ENCODE measurements around the gene ASB3. TPM values are rescaled to one million over a fixed set of nuclear protein-coding genes. Genes with fewer than 3 reads are reported as not detected.

The ASB3 gene
- total RNA-seq, 1 experiment from 2014 or later = 23.1 TPM

DNA sequence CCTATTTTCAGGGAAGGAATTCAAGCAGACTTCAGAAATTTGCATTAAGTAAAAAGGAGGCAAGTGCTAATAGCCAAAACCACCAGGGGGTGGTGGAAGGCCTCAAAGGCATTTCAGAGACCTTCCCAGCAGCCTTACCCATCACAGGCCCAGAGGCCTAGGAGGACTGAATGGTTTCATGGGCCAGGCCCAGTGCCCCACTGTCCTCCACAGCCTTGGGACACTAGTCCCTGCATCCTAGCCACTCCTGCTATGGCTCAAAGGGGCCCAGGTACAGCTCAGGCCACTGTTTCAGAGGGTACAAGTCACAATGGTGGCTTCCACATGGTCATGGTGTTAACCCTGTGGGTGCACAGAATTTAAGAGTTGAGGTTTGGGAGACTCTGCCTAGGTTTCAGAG, 77.8 kb downstream of the ASB3 start:
- H3K27me3 ChIP-seq (ENCODE audit: insufficient read depth, low read length) = no peaks in the 10 kb centered on the region
- H3T11ph ChIP-seq (ENCODE audit: low read length) = no peak overlapping the region
- no peak overlapping the region for H3K14ac ChIP-seq (ENCODE audit: insufficient read depth, low read length)
- H2BK20ac ChIP-seq (ENCODE audit: low read depth, low read length, poor library complexity, severe bottlenecking) = no peak overlapping the region
- Mint-ChIP-seq H3K36me3 (ENCODE audit: insufficient read depth in 1 of 3, low read depth in 3 of 3) (peaks cover 56 to 68% (median 63%) of the 10 kb centered on the region in 3 experiments), H3K4me3 (no peak overlapping the region), H3K4me1 (no peaks in the 10 kb centered on the region), H3K27me3 (ENCODE audit: low read depth) (no peaks in the 10 kb centered on the region), H3K9me3 (peaks cover 28 to 32% of the 10 kb centered on the region in 2 experiments), H3K27ac (no peak overlapping the region)
- H4K5ac ChIP-seq (ENCODE audit: insufficient read length, low read depth, low read length) = no peak overlapping the region
- H2BK120ac ChIP-seq (ENCODE audit: low read depth, low read length, poor library complexity, severe bottlenecking) = no peak overlapping the region
- H2BK15ac ChIP-seq (ENCODE audit: low read depth, low read length) = no peak overlapping the region
- H3K4ac ChIP-seq (ENCODE audit: low read depth, low read length) = no peak overlapping the region
- no peak overlapping the region for H3K9ac ChIP-seq (ENCODE audit: extremely low read depth, insufficient read length, low read length)
- no peak overlapping the region for H3K4me2 ChIP-seq (ENCODE audit: insufficient read depth, insufficient read length, low read length)
- H2BK5ac ChIP-seq (ENCODE audit: insufficient read length, low read length) = no peak overlapping the region
- no peak overlapping the region for H4K8ac ChIP-seq (replicated peaks; ENCODE audit: insufficient read length, low read depth, low read length)
- no peaks in the 10 kb centered on the region for H3K79me1 ChIP-seq (ENCODE audit: insufficient read depth, low read depth, low read length, poor library complexity, severe bottlenecking)
- H3K23me2 ChIP-seq (ENCODE audit: insufficient read length, low read depth, low read length, poor library complexity, severe bottlenecking) = no peaks in the 10 kb centered on the region
- DNase-seq = no peak
- no peak overlapping the region for H3K56ac ChIP-seq (ENCODE audit: insufficient read length, low read depth, low read length)
- H3K79me2 ChIP-seq (ENCODE audit: insufficient read depth, low read length) = no peaks in the 10 kb centered on the region
- no peak overlapping the region for H4K91ac ChIP-seq (ENCODE audit: insufficient read length, low read depth, low read length)
- no peak overlapping the region for H2AK5ac ChIP-seq (ENCODE audit: insufficient read length, low read length)
- no peak overlapping the region for H2AFZ ChIP-seq (ENCODE audit: low read length)
- H3K4me1 ChIP-seq (ENCODE audit: insufficient read depth, low read length) = no peaks in the 10 kb centered on the region
- no peak overlapping the region for H3K27ac ChIP-seq (ENCODE audit: insufficient read length, low read depth, low read length)
- no peaks in the 10 kb centered on the region for H4K20me1 ChIP-seq (ENCODE audit: control insufficient read depth, insufficient read depth, insufficient read length)
- TF ChIP-seq, protein P1, sequence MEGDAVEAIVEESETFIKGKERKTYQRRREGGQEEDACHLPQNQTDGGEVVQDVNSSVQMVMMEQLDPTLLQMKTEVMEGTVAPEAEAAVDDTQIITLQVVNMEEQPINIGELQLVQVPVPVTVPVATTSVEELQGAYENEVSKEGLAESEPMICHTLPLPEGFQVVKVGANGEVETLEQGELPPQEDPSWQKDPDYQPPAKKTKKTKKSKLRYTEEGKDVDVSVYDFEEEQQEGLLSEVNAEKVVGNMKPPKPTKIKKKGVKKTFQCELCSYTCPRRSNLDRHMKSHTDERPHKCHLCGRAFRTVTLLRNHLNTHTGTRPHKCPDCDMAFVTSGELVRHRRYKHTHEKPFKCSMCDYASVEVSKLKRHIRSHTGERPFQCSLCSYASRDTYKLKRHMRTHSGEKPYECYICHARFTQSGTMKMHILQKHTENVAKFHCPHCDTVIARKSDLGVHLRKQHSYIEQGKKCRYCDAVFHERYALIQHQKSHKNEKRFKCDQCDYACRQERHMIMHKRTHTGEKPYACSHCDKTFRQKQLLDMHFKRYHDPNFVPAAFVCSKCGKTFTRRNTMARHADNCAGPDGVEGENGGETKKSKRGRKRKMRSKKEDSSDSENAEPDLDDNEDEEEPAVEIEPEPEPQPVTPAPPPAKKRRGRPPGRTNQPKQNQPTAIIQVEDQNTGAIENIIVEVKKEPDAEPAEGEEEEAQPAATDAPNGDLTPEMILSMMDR (conservative IDR thresholded peaks at IDR 0.05) = no peak
- no peak overlapping the region for H3K18ac ChIP-seq (ENCODE audit: insufficient read length, low read depth, low read length)
- no peak overlapping the region for H2BK12ac ChIP-seq (ENCODE audit: insufficient read length, low read depth, low read length)
- H3K9me3 ChIP-seq (ENCODE audit: control insufficient read depth, low read depth, low read length) = peaks cover 19% of the 10 kb centered on the region
- no peak overlapping the region for H3K23ac ChIP-seq (ENCODE audit: insufficient read length, low read depth, low read length)

Measured in H9 (cell line).